CD4-positive, alpha-beta T cell (primary cell): ENCODE data around the gene AFF2. TPM values are rescaled to one million over a fixed set of nuclear protein-coding genes. Genes with fewer than 3 reads are reported as not detected.

Experiments used
- ATAC-seq: fragments of 200-7000 bp; cut with Tn5 transposase; one replicate; pipeline ENCODE4 v1.10.0; 2022; ENCODE audit warnings: mild to moderate bottlenecking; ENCODE audit not compliant: poor library complexity
- CTCF ChIA-PET: fragments of 350-600 bp; sonication (Branson Sonifier 250); formaldehyde crosslinking; loops from one replicate; lab custom pipeline; 2021; ENCODE audit warnings: antibody characterized with exemption, inconsistent platforms; lab: Charles Lee
- POLR2A ChIA-PET: fragments of 350-600 bp; sonication (Branson Sonifier 250); formaldehyde crosslinking; loops from one replicate; lab custom pipeline; 2021; ENCODE audit warnings: antibody characterized with exemption, inconsistent platforms; lab: Charles Lee
- DNase-seq, 14 experiments: peaks; one replicate each; pipeline ENCODE4 v3.0.0-alpha.2; 2013 to 2020; ENCODE audit warnings: mixed read lengths in 2 of 14
- H3K27ac ChIP-seq, 2 donors: one replicate each; pipeline versions ENCODE4 v1.5.1 to v1.7.0; 2013; ENCODE audit warnings: low read length in 2 of 2, low read depth in 1 of 2, mild to moderate bottlenecking in 1 of 2
- H3K27me3 ChIP-seq, 2 experiments: 1 replicate in 1 of 2; 2 replicates in 1 of 2; pipeline versions ENCODE4 v1.6.1 to v1.7.0; 2013; ENCODE audit warnings: low read length in 2 of 2, control low read depth in 1 of 2, mild to moderate bottlenecking in 1 of 2, moderate library complexity in 1 of 2; ENCODE audit not compliant: insufficient read depth in 2 of 2, control insufficient read depth in 1 of 2
- H3K36me3 ChIP-seq: one replicate; pipeline ENCODE4 v1.6.1; 2013; ENCODE audit warnings: low read length, control low read depth; ENCODE audit not compliant: insufficient read depth
- H3K4me1 ChIP-seq: one replicate; pipeline ENCODE4 v1.6.1; 2013; ENCODE audit warnings: low read length, control low read depth; ENCODE audit not compliant: insufficient read depth
- H3K4me3 ChIP-seq: one replicate; pipeline ENCODE4 v1.5.1; 2013; ENCODE audit warnings: mild to moderate bottlenecking, low read length, moderate library complexity
- H3K9me3 ChIP-seq, 2 experiments: 1 replicate in 1 of 2; 2 replicates in 1 of 2; pipeline versions ENCODE4 v1.6.1 to v1.7.0; 2013; ENCODE audit warnings: low read length in 2 of 2, mild to moderate bottlenecking in 2 of 2, control low read depth in 1 of 2, moderate library complexity in 1 of 2; ENCODE audit not compliant: control insufficient read depth in 1 of 2, insufficient read depth in 1 of 2
- H3K27ac Mint-ChIP-seq: one replicate; pipeline ENCODE4 v1.8.0; 2020; ENCODE audit warnings: mixed read lengths
- H3K27me3 Mint-ChIP-seq: one replicate; pipeline ENCODE4 v1.8.0; 2021; ENCODE audit warnings: mixed read lengths
- H3K36me3 Mint-ChIP-seq: one replicate; pipeline ENCODE4 v1.8.0; 2021; ENCODE audit warnings: low read depth, mixed read lengths
- H3K4me1 Mint-ChIP-seq: one replicate; pipeline ENCODE4 v1.8.0; 2021; ENCODE audit warnings: low read depth, mixed read lengths
- H3K4me3 Mint-ChIP-seq: one replicate; pipeline ENCODE4 v1.8.0; 2020; ENCODE audit warnings: mild to moderate bottlenecking, mixed read lengths
- H3K9me3 Mint-ChIP-seq: one replicate; pipeline ENCODE4 v1.8.0; 2020; ENCODE audit warnings: mixed read lengths
- CTCF ChIP-seq: fragments of 200-600 bp; IDR thresholded peaks from one replicate; pipeline ENCODE4 v1.8.0; 2022; ENCODE audit warnings: antibody characterized with exemption, mild to moderate bottlenecking
- intact Hi-C, 2 experiments: fragments of 100-400 bp; cut with DNase I in 1 of 2; cut with micrococcal nuclease in 1 of 2; formaldehyde crosslinking; loops; one replicate each; pipeline versions ENCODE4 v1.15.1 to v1.9.0; 2023 to 2025; cut with DNase I, micrococcal nuclease
- total RNA-seq, 174 experiments: library from RNA in 2 of 174; stranded (reverse) in 2 of 174; gene quantifications; one replicate each; pipeline ENCODE4 v1.2.3 and lab custom pipeline; 2021 to 2026

AFF2 gene
- total RNA-seq, 2 experiments from 2014 or later: 5.9 to 6.2 TPM

DNA sequence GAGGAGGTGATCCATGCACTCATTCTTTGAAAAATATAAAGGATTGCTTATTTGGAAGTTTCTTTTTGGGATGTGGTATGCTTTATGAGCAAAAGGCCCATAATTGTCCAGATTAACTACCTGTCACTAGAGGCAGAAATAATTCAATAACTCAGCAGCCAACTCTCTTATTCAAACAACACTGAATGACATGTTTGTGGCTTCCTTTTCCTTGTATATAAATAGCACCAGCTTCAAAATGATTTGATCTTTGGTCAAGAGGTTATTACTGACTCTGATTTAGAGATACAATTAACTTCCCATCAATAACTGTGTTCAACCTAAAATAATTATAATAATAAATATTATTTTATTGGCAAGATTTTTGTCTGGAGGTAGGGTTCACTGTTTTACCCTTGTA is 232.3 kb downstream of the AFF2 start:
- no peak overlapping the region for H3K27ac Mint-ChIP-seq
- H3K27me3 ChIP-seq: no peaks in the 10 kb centered on the region
- intact Hi-C loops: no loop called here
- DNase-seq: no peak
- H3K9me3 ChIP-seq: no peaks in the 10 kb centered on the region
- H3K27me3 Mint-ChIP-seq: no peaks in the 10 kb centered on the region
- no peaks in the 10 kb centered on the region for H3K4me1 ChIP-seq
- H3K4me3 ChIP-seq: no peak overlapping the region
- no peaks in the 10 kb centered on the region for H3K36me3 Mint-ChIP-seq
- no peak overlapping the region for H3K27ac ChIP-seq
- H3K9me3 Mint-ChIP-seq: no peaks in the 10 kb centered on the region
- H3K4me3 Mint-ChIP-seq: no peak overlapping the region
- H3K4me1 Mint-ChIP-seq: no peaks in the 10 kb centered on the region
- no peaks in the 10 kb centered on the region for H3K36me3 ChIP-seq
- no peak for TF ChIP-seq CTCF
- no peak for ATAC-seq
- POLR2A ChIA-PET: no interaction called here
- CTCF ChIA-PET: no interaction called here

GRCh38 chrX:148741441-148741840 is 241.0 kb downstream of the AFF2 start:
- intact Hi-C loops: no loop called here
- Mint-ChIP-seq H3K27ac (no peak overlapping the region), H3K4me3 (no peak overlapping the region), H3K9me3 (no peaks in the 10 kb centered on the region), H3K36me3 (no peaks in the 10 kb centered on the region), H3K27me3 (no peaks in the 10 kb centered on the region), H3K4me1 (no peaks in the 10 kb centered on the region)
- CTCF ChIA-PET: no interaction called here
- H3K27me3 ChIP-seq: no peaks in the 10 kb centered on the region
- no peak for ATAC-seq
- POLR2A ChIA-PET: no interaction called here
- no peak for TF ChIP-seq CTCF
- H3K9me3 ChIP-seq: no peaks in the 10 kb centered on the region
- no peak overlapping the region for H3K4me3 ChIP-seq
- H3K4me1 ChIP-seq: no peaks in the 10 kb centered on the region
- DNase-seq: no peak
- no peaks in the 10 kb centered on the region for H3K36me3 ChIP-seq
- no peak overlapping the region for H3K27ac ChIP-seq

DNA sequence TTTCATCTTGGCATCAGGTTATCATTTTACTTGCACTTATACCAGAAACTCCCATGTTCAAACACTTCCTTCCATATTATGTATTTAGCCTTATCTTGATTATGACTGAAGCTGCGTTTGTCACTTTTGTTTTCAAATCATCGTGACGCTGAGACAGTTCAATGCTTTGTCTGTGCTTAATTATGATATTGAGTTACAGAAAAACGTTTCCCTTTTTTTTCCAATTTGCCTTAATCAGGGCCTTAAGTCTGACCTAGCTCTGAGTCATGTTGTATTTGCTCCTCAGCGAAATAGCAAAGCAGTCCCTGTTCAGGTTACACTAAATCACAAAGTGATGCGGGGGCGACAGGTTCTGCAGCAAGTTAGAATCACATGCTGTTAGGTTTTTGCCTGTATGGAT is 254.7 kb downstream of the AFF2 start:
- H3K4me1 ChIP-seq: no peaks in the 10 kb centered on the region
- H3K27ac ChIP-seq: no peak overlapping the region
- H3K9me3 Mint-ChIP-seq: no peaks in the 10 kb centered on the region
- H3K27me3 Mint-ChIP-seq: no peaks in the 10 kb centered on the region
- intact Hi-C loops: no loop called here
- no peaks in the 10 kb centered on the region for H3K9me3 ChIP-seq
- CTCF ChIA-PET: no interaction called here
- POLR2A ChIA-PET: no interaction called here
- no peaks in the 10 kb centered on the region for H3K4me1 Mint-ChIP-seq
- no peaks in the 10 kb centered on the region for H3K27me3 ChIP-seq
- no peak for DNase-seq
- no peaks in the 10 kb centered on the region for H3K36me3 ChIP-seq
- H3K4me3 ChIP-seq: no peak overlapping the region
- no peaks in the 10 kb centered on the region for H3K36me3 Mint-ChIP-seq
- no peak overlapping the region for H3K4me3 Mint-ChIP-seq
- TF ChIP-seq CTCF: no peak
- no peak overlapping the region for H3K27ac Mint-ChIP-seq
- ATAC-seq: no peak
